ENCODE results near the gene COX10. TPM values are rescaled to one million over a fixed set of nuclear protein-coding genes. Genes with fewer than 3 reads are reported as not detected.
"Not testable (repeated sequence)": the region's sequence is repeated elsewhere in the genome, so short reads cannot be mapped to it uniquely, and the experiment has no call there.

COX10 gene
- total RNA-seq, 4 donors from 2014 or later = 12.5 to 36.0 (median 24.3) TPM

DNA sequence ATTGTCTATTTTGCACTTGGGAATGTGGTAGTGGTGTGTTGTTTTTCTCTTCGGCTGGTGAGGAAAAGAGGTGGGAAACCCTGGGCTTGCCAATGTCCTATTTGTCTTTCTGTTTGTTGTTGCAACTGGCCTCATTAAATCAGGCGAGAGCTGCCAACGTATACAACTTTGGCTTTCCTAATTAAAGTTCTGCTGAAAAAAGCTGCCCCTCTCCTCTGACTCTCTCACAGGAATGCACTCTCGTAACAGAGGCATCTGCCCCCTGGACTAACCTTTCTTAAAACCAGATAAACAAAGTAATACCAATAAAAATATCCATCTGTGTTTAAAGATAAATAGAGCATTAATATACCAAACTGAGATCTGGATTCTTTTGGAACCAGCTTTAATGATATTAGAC lies 159.6 kb downstream of the COX10 start:
- Histone ChIP-seq H3K4me3 (no peak overlapping the region), H3K27me3 (no peaks in the 10 kb centered on the region), H3K27ac (no peak overlapping the region), H3K9me3 (no peaks in the 10 kb centered on the region), H3K4me1 (no peaks in the 10 kb centered on the region), H3K36me3 (no peaks in the 10 kb centered on the region)
- DNase-seq = no peak
- intact Hi-C loops (cut with DNase I) = no loop called here
- 46 to 64% methylated on average over 4 of the region's 4 CpGs for WGBS, 2 donors
- TF ChIP-seq POLR2A (IDR thresholded peaks at IDR 0.05) (no peak), CTCF (IDR thresholded peaks at IDR 0.05) (no peak)

- intact Hi-C loops (cut with DNase I); DNase-seq; H3K36me3 ChIP-seq; H3K4me3 ChIP-seq; H3K4me1 ChIP-seq; H3K9me3 ChIP-seq; H3K27ac ChIP-seq; H3K27me3 ChIP-seq: not testable (repeated sequence)
- 83 to 90% methylated on average over 4 of the region's 6 CpGs for WGBS, 2 donors
Observed at GRCh38 chr17:14231187-14231586, 161.9 kb downstream of the COX10 start.

DNA sequence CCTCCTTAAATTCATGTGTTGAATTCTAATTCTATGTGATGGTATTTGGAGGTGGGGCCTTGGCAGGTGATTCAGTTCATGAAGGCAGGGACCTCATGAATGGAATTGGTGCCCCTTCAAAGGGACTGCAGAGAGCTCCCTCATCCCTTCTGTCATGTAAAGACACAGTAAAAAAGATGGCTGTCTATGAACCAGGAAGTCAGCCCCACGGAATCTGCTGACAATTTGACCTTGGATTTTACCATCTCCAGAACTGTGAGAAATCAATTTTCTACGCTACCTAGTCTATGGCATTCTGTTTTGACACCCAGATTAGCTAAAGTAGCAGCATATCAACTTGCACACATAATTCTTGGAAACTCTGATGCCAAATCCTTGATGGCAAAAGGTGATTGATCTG lies 165.7 kb downstream of the COX10 start:
- 83 to 88% methylated on average over 2 of the region's 2 CpGs for WGBS, 2 donors
- H3K36me3 ChIP-seq; H3K27me3 ChIP-seq; H3K4me3 ChIP-seq; intact Hi-C loops (cut with DNase I); H3K9me3 ChIP-seq; DNase-seq; H3K27ac ChIP-seq; H3K4me1 ChIP-seq: not testable (repeated sequence)

- H3K27ac ChIP-seq; intact Hi-C loops (cut with DNase I); DNase-seq; H3K4me1 ChIP-seq; H3K36me3 ChIP-seq; H3K4me3 ChIP-seq; H3K9me3 ChIP-seq; H3K27me3 ChIP-seq: not testable (repeated sequence)
- 90 to 100% methylated on average over 2 to 6 of the region's 9 CpGs for WGBS, 2 donors
Observed at GRCh38 chr17:14236032-14236431, 166.7 kb downstream of the COX10 start.

DNA sequence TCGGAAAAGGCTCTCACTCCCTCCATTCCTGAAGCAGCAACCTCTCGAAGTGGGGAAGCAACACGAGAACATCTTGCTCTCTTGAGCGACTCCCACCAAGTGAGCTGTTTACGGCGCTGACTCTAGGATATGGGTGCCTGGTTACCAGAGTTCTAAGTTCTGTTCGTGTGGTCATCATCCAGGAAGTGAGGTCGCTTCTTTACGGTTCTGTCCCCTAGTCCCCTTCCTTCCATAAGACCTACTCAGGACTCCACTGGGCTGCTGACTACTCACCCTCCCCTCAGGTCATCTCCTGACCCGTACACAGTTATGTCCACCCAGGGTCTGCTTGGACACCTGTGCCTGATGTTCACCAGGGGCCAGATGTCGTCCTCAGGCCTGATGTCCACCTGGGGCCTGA lies 167.5 kb downstream of the COX10 start, which contains the start of gene CDRT15:
Gene CDRT15, minus strand, starts transcription at position 101 of the 400 bp plus-strand sequence. Its CDS starts 29 bp downstream, at position 72.
- DNase-seq, H3K27me3 ChIP-seq: not testable (repeated sequence)

DNA sequence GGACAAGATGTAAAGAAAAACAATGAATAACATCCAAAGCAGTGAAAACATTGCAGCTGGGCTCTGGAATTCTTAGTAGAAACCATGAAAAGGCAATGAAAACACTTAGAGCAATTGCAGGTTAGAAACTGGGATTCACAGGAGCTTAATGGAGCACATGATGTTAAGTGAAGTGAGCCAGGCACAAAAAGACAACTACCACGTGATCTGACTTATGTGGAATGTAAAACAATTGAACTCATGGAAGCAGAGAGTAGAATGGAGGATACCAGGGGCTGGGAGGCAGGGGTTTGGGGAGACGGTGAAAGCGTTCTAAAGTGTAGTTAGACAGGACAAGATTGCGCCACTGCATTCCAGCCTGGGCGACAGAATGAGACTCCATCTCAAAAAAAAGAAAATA lies 170.0 kb downstream of the COX10 start:
- H3K36me3 ChIP-seq; H3K9me3 ChIP-seq; intact Hi-C loops (cut with DNase I); DNase-seq; H3K4me3 ChIP-seq; H3K4me1 ChIP-seq; H3K27me3 ChIP-seq; H3K27ac ChIP-seq: not testable (repeated sequence)
- 83% methylated on average over 1 of the region's 5 CpGs; no CpG with 5 or more reads in 1 of the 2 donors for WGBS, 2 donors

More for the DNA sequence above, 167.5 kb downstream of the COX10 start, which contains the start of gene CDRT15:
- intact Hi-C loops (cut with DNase I); H3K27ac ChIP-seq; H3K4me1 ChIP-seq; H3K4me3 ChIP-seq; H3K36me3 ChIP-seq; H3K9me3 ChIP-seq: not testable (repeated sequence)
- 93 to 97% methylated on average over 6 to 8 of the region's 11 CpGs for WGBS, 2 donors

DNA sequence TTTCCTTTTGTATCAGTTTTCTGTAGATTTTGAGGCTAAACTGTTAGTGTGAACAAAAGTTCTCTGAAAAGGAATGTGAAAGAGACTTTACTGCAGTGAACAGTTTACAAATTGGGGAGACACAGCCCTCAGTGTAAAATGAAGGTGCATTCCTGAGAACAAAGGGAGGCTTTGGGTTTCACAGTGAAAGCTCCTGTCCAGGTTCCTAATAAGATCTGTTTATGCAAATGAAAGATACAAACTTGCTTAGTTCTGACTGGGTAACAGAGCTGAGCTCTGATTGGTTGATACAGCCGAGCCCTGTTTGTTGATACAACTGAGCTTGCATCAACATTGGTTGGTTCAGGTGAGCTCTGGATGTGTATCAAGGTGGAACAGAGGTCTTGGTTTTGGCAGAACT lies 175.7 kb downstream of the COX10 start:
- Histone ChIP-seq H3K27me3 (peaks cover 0 to 6% (median 0%) of the 10 kb centered on the region in 4 donors), H3K36me3 (no peaks in the 10 kb centered on the region), H3K27ac (no peak overlapping the region), H3K4me3 (no peak overlapping the region), H3K9me3 (no peaks in the 10 kb centered on the region), H3K4me1 (no peaks in the 10 kb centered on the region)
- TF ChIP-seq CTCF (IDR thresholded peaks at IDR 0.05) = no peak
- TF ChIP-seq POLR2A (IDR thresholded peaks at IDR 0.05) = no peak
- DNase-seq = no peak
- intact Hi-C loops (cut with DNase I) = no loop called here
- WGBS, 2 donors = 64 to 79% methylated on average over 1 of the region's 1 CpG

DNA sequence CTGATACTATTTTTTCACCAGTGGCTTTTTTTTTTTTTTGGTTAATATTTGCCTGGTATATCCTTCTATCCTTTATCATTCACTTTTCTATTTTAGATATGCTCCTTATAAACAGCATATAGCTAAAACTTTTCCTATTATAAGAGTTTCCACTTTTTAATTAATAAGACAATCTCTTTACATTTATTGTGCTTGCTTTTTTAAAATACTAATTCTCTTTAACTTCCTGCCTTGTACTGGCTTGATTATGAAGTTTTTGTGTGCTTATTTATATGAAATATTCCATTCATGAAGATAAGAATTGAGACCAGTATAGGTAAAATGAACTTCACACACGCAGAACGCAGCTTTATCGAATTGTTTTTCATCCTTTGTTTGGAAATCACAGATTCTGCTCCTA lies 176.3 kb downstream of the COX10 start:
- Histone ChIP-seq H3K27me3 (peaks cover 0 to 6% (median 0%) of the 10 kb centered on the region in 4 donors), H3K4me1 (no peaks in the 10 kb centered on the region), H3K9me3 (no peaks in the 10 kb centered on the region), H3K36me3 (no peaks in the 10 kb centered on the region), H3K4me3 (no peak overlapping the region), H3K27ac (no peak overlapping the region)
- DNase-seq = no peak
- TF ChIP-seq CTCF (IDR thresholded peaks at IDR 0.05) (no peak), POLR2A (IDR thresholded peaks at IDR 0.05) (no peak)
- 93 to 95% methylated on average over 3 of the region's 3 CpGs for WGBS, 2 donors
- intact Hi-C loops (cut with DNase I) = no loop called here

All from esophagus squamous epithelium (tissue), 5 donors.